HUES48 (cell line): ENCODE data around the gene ANKRD11.
"Not testable (repeated sequence)": the region's sequence is repeated elsewhere in the genome, so short reads cannot be mapped to it uniquely, and the experiment has no call there.

Experiments
- H3K27ac ChIP-seq: one replicate; pipeline ENCODE4 v1.7.0; 2013; ENCODE audit warnings: low read depth, low read length, inconsistent platforms
- H3K27me3 ChIP-seq: 2 replicates; pipeline ENCODE4 v1.6.1; 2013; ENCODE audit warnings: mild to moderate bottlenecking, low read length; ENCODE audit not compliant: control insufficient read depth, insufficient read depth
- H3K36me3 ChIP-seq: 2 replicates; pipeline ENCODE4 v1.6.1; 2013; ENCODE audit warnings: low read length; ENCODE audit not compliant: control insufficient read depth, insufficient read depth
- H3K4me1 ChIP-seq: 2 replicates; pipeline ENCODE4 v1.6.1; 2013; ENCODE audit warnings: mild to moderate bottlenecking, low read length; ENCODE audit not compliant: control insufficient read depth, insufficient read depth
- H3K4me3 ChIP-seq: 2 replicates; pipeline ENCODE4 v1.5.1; 2013; ENCODE audit warnings: mild to moderate bottlenecking, low read depth, low read length
- H3K9ac ChIP-seq: 2 replicates; pipeline ENCODE4 v1.6.1; 2013; ENCODE audit warnings: mild to moderate bottlenecking, low read depth, low read length, moderate library complexity
- H3K9me3 ChIP-seq: 2 replicates; pipeline ENCODE4 v1.6.1; 2013; ENCODE audit warnings: low read length; ENCODE audit not compliant: control insufficient read depth, insufficient read depth

The ANKRD11 gene

GRCh38 chr16:89478576-89479221, 11.7 kb downstream of the ANKRD11 start:
- no peaks in the 10 kb centered on the region for H3K36me3 ChIP-seq

GRCh38 chr16:89476811-89477261, 13.5 kb downstream of the ANKRD11 start:
- H3K4me3 ChIP-seq, result no peak overlapping the region
- no peak overlapping the region for H3K9ac ChIP-seq
- H3K36me3 ChIP-seq, result no peaks in the 10 kb centered on the region
- no peaks in the 10 kb centered on the region for H3K9me3 ChIP-seq
- H3K27me3 ChIP-seq, result no peaks in the 10 kb centered on the region
- peaks cover 22% of the 10 kb centered on the region for H3K4me1 ChIP-seq
- no peak overlapping the region for H3K27ac ChIP-seq

More at GRCh38 chr16:89478576-89479221, 11.7 kb downstream of the ANKRD11 start:
- H3K27ac ChIP-seq, result peak overlapping the region; percentile 36
- H3K9me3 ChIP-seq, result no peaks in the 10 kb centered on the region
- H3K4me1 ChIP-seq, result peaks cover 34% of the 10 kb centered on the region
- H3K9ac ChIP-seq, result no peak overlapping the region
- H3K4me3 ChIP-seq, result no peak overlapping the region
- no peaks in the 10 kb centered on the region for H3K27me3 ChIP-seq

GRCh38 chr16:89476379-89476778, 14.0 kb downstream of the ANKRD11 start:
- H3K27ac ChIP-seq, result peak overlapping the region; percentile 10
- no peaks in the 10 kb centered on the region for H3K9me3 ChIP-seq
- no peak overlapping the region for H3K9ac ChIP-seq
- no peak overlapping the region for H3K4me3 ChIP-seq
- no peaks in the 10 kb centered on the region for H3K36me3 ChIP-seq
- H3K27me3 ChIP-seq, result no peaks in the 10 kb centered on the region
- peaks cover 22% of the 10 kb centered on the region for H3K4me1 ChIP-seq

- H3K9me3 ChIP-seq, result no peaks in the 10 kb centered on the region
- H3K27ac ChIP-seq, result peak overlapping the region; percentile 42
- no peak overlapping the region for H3K9ac ChIP-seq
- peaks cover 22% of the 10 kb centered on the region for H3K4me1 ChIP-seq
- no peaks in the 10 kb centered on the region for H3K36me3 ChIP-seq
- H3K4me3 ChIP-seq, result no peak overlapping the region
- H3K27me3 ChIP-seq, result no peaks in the 10 kb centered on the region
These were observed 15.2 kb downstream of the ANKRD11 start for GRCh38 chr16:89475144-89475543.

- H3K9me3 ChIP-seq, result no peaks in the 10 kb centered on the region
- H3K27me3 ChIP-seq, result no peaks in the 10 kb centered on the region
- no peak overlapping the region for H3K27ac ChIP-seq
- H3K4me1 ChIP-seq, result peaks cover 21% of the 10 kb centered on the region
- no peak overlapping the region for H3K9ac ChIP-seq
- H3K4me3 ChIP-seq, result no peak overlapping the region
- H3K36me3 ChIP-seq, result no peaks in the 10 kb centered on the region
These were observed 16.5 kb downstream of the ANKRD11 start for GRCh38 chr16:89473791-89474414.

GRCh38 chr16:89473136-89473712, 17.1 kb downstream of the ANKRD11 start:
- no peaks in the 10 kb centered on the region for H3K9me3 ChIP-seq
- H3K27me3 ChIP-seq, result no peaks in the 10 kb centered on the region
- H3K27ac ChIP-seq, result no peak overlapping the region
- peaks cover 17% of the 10 kb centered on the region for H3K4me1 ChIP-seq
- no peak overlapping the region for H3K9ac ChIP-seq
- H3K36me3 ChIP-seq, result no peaks in the 10 kb centered on the region
- no peak overlapping the region for H3K4me3 ChIP-seq

GRCh38 chr16:89472711-89473075, 17.7 kb downstream of the ANKRD11 start:
- Histone ChIP-seq H3K27ac (no peak overlapping the region), H3K27me3 (no peaks in the 10 kb centered on the region), H3K4me3 (no peak overlapping the region), H3K9me3 (no peaks in the 10 kb centered on the region), H3K9ac (no peak overlapping the region), H3K4me1 (peaks cover 17% of the 10 kb centered on the region), H3K36me3 (no peaks in the 10 kb centered on the region)

GRCh38 chr16:89467382-89467781, 23.0 kb downstream of the ANKRD11 start:
- H3K36me3 ChIP-seq, result no peaks in the 10 kb centered on the region
- H3K9ac ChIP-seq, result no peak overlapping the region
- H3K4me3 ChIP-seq, result no peak overlapping the region
- H3K9me3 ChIP-seq, result no peaks in the 10 kb centered on the region
- H3K27me3 ChIP-seq, result no peaks in the 10 kb centered on the region
- peaks cover 13% of the 10 kb centered on the region; the same call in 1 of the 2 replicates for H3K4me1 ChIP-seq
- H3K27ac ChIP-seq, result no peak overlapping the region

- H3K36me3 ChIP-seq, result no peaks in the 10 kb centered on the region
- H3K4me3 ChIP-seq, result no peak overlapping the region
- no peak overlapping the region for H3K9ac ChIP-seq
- no peak overlapping the region for H3K27ac ChIP-seq
- H3K9me3 ChIP-seq, result no peaks in the 10 kb centered on the region
- H3K27me3 ChIP-seq, result no peaks in the 10 kb centered on the region
- H3K4me1 ChIP-seq, result peaks cover 13% of the 10 kb centered on the region; the same call in 1 of the 2 replicates
These were observed 23.4 kb downstream of the ANKRD11 start for GRCh38 chr16:89466920-89467319.

GRCh38 chr16:89463312-89463711, 27.0 kb downstream of the ANKRD11 start:
- H3K9me3 ChIP-seq, H3K27me3 ChIP-seq, H3K9ac ChIP-seq, H3K36me3 ChIP-seq, H3K4me3 ChIP-seq, H3K27ac ChIP-seq: not testable (repeated sequence)
- peaks cover 20% of the 10 kb centered on the region; the same call in 1 of the 2 replicates for H3K4me1 ChIP-seq

GRCh38 chr16:89462639-89463038, 27.7 kb downstream of the ANKRD11 start:
- not testable (repeated sequence) for H3K27me3 ChIP-seq, H3K36me3 ChIP-seq, H3K9me3 ChIP-seq, H3K27ac ChIP-seq, H3K4me3 ChIP-seq, H3K9ac ChIP-seq
- H3K4me1 ChIP-seq, result peaks cover 20% of the 10 kb centered on the region; the same call in 1 of the 2 replicates
